ENCODE results near the gene DPYD. TPM values are rescaled to one million over a fixed set of nuclear protein-coding genes. Genes with fewer than 3 reads are reported as not detected.
A peak's percentile ranks its signal among the peaks of the same experiment; 100 is the strongest.

The DPYD gene
- total and polyA plus RNA-seq, 10 of the 15 experiments (the other 5 are each of a cell fraction or from before 2014, with no cell fraction given): 5.7 to 23.8 (median 10.2) TPM

DNA sequence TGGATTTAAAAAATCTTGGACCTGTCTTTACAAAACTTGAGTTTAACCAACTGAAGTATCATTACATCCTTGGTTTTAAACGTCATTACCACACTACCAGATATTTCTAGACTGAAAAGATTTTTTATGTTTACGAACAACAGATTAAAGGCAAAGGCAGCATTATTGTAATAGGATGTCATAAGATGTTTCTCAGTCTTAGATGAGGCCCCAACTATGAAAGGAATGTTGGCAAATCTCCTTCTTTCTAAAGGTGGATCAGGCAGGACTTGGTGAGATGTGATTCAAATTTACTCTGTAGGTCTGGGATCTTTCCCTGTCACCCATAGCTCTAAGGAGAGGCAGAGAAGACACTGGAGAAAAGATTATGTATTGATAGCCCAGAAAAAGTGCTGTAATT is 781.3 kb downstream of the DPYD start (continued):
- TF ChIP-seq, protein P1, sequence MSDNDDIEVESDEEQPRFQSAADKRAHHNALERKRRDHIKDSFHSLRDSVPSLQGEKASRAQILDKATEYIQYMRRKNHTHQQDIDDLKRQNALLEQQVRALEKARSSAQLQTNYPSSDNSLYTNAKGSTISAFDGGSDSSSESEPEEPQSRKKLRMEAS (IDR thresholded peaks at IDR 0.05; ENCODE audit: low read depth, low read length): no peak

DNA sequence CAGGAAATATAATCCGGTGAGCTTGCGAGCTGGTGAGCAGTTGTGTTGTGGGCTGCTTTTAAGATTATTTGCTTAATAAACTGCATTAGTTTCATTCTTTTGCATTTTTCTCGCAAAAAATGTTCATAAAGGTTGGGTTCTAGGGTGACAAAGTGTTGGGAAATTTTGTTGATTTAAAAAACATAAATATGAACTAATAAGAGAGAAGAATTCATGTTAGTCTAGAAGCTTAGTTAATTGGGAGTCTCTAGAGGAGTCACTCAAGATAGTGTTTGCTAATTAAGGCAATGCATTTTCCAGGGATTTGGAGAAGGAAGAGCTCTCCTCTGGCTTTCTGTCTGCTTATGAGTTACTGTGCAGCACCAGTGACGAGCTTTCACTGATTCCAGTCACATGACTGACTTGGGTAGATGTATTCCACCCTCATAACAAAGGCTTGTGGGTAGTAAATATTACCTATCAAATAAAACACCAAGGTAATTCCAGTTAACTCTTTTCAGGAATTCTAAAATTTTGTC is 782.3 kb downstream of the DPYD start:
- peak overlapping the region; percentile 71 for H2AFZ ChIP-seq (ENCODE audit: control insufficient read depth, low read depth, low read length)
- ChIA-PET POLR2A (interaction anchor here (1.0 kb wide), 1 partner anchor 9 kb away, joined by 3 read pairs; no protein-coding TSS in a partner anchor), RAD21 (ENCODE audit: unreplicated experiment) (interaction anchor here (0.6 to 2.1 kb wide), 20 partner anchors 9 to 1330 kb away, joined by 3 to 19 read pairs (median 4); no protein-coding TSS in a partner anchor), SMC1A (ENCODE audit: uncharacterized antibody, unreplicated experiment) (interaction anchor here (0.6 to 2.8 kb wide), 31 partner anchors 9 to 915 kb away, joined by 3 to 17 read pairs (median 4); no protein-coding TSS in a partner anchor), CTCF (interaction anchor here (0.7 to 2.3 kb wide), 41 partner anchors 9 to 1330 kb away, joined by 3 to 34 read pairs (median 4); no protein-coding TSS in a partner anchor)
- 0 out of 2 replicates have a peak overlapping the region, but pooled peaks have one; percentile 1 for H3K4me3 ChIP-seq
- WGBS (ENCODE audit: insufficient coverage, insufficient replicate concordance, low lambda C conversion rate, missing lambda C conversion rate): 1% methylated on average over 4 of the region's 4 CpGs
- no peaks in the 10 kb centered on the region for H4K20me1 ChIP-seq (ENCODE audit: control insufficient read depth, insufficient read depth)
- H3K9me3 ChIP-seq (replicated peaks; ENCODE audit: control insufficient read depth, insufficient read depth, low read length): no peaks in the 10 kb centered on the region
- no TSS peak for BruUV-seq (replicated peaks)
- no peaks in the 10 kb centered on the region for H3K79me2 ChIP-seq (ENCODE audit: control insufficient read depth, insufficient read depth, low read length)
- peaks cover 2% of the 10 kb centered on the region; the same call in 1 of the 2 replicates for H3K4me1 ChIP-seq (ENCODE audit: control insufficient read depth, insufficient read depth, low read length)
- no peak overlapping the region for H3K9ac ChIP-seq (ENCODE audit: control insufficient read depth, insufficient read depth, low read length)
- DNase-seq (ENCODE audit: low read depth, low spot score) (no peak), ATAC-seq (peak; percentile 58), FAIRE-seq (no peak)
- peak overlapping the region; percentile 63; the same call in 1 of the 2 replicates for H3K4me2 ChIP-seq (ENCODE audit: control insufficient read depth, insufficient read depth)
- in situ Hi-C loops (cut with MboI): no loop called here
- intact Hi-C loops (cut with micrococcal nuclease; ENCODE audit: unreplicated experiment): loop anchor here (1.0 to 10.0 kb wide), 3 partner anchors 386 to 913 kb away; no protein-coding TSS in a partner anchor
- no peaks in the 10 kb centered on the region for H3K27me3 ChIP-seq (replicated peaks in 1 of 2; ENCODE audit: control insufficient read depth in 2 of 2, insufficient read depth in 2 of 2, low read length in 1 of 2)
- H3K27ac ChIP-seq (ENCODE audit: control insufficient read depth, insufficient read depth): no peak overlapping the region
- H3K36me3 ChIP-seq (ENCODE audit: control insufficient read depth in 2 of 2, insufficient read depth in 2 of 2, low read length in 1 of 2): no peaks in the 10 kb centered on the region
- TF ChIP-seq ZBTB11 (CRISPR knock-in tag; IDR thresholded peaks at IDR 0.05) (no peak), GABPA (IDR thresholded peaks at IDR 0.05; ENCODE audit: low read depth) (peak; percentile 7; the same call in 1 of the 2 replicates), ATF3 (IDR thresholded peaks at IDR 0.05; ENCODE audit: borderline replicate concordance, extremely low read depth, low read depth, low read length) (0 out of 2 replicates have a peak, but pooled peaks have one; percentile 3), RAD51 (IDR thresholded peaks at IDR 0.05) (peak; percentile 57; the same call in 1 of the 2 replicates), JUNB (IDR thresholded peaks at IDR 0.05) (no peak), SP1 (IDR thresholded peaks at IDR 0.05; ENCODE audit: low read depth, low read length) (no peak), IRF4 (IDR thresholded peaks at IDR 0.05; ENCODE audit: low read depth, low read length) (0 out of 2 replicates have a peak, but pooled peaks have one; percentile 2), ZNF384 (IDR thresholded peaks at IDR 0.05; ENCODE audit: borderline replicate concordance, low read depth, low read length) (no peak), CBX3 (IDR thresholded peaks at IDR 0.05; ENCODE audit: borderline replicate concordance, low read depth) (no peak), PAX5 (IDR thresholded peaks at IDR 0.05; ENCODE audit: borderline replicate concordance, low read depth, low read length) (no peak)
- TF ChIP-seq, protein P2, sequence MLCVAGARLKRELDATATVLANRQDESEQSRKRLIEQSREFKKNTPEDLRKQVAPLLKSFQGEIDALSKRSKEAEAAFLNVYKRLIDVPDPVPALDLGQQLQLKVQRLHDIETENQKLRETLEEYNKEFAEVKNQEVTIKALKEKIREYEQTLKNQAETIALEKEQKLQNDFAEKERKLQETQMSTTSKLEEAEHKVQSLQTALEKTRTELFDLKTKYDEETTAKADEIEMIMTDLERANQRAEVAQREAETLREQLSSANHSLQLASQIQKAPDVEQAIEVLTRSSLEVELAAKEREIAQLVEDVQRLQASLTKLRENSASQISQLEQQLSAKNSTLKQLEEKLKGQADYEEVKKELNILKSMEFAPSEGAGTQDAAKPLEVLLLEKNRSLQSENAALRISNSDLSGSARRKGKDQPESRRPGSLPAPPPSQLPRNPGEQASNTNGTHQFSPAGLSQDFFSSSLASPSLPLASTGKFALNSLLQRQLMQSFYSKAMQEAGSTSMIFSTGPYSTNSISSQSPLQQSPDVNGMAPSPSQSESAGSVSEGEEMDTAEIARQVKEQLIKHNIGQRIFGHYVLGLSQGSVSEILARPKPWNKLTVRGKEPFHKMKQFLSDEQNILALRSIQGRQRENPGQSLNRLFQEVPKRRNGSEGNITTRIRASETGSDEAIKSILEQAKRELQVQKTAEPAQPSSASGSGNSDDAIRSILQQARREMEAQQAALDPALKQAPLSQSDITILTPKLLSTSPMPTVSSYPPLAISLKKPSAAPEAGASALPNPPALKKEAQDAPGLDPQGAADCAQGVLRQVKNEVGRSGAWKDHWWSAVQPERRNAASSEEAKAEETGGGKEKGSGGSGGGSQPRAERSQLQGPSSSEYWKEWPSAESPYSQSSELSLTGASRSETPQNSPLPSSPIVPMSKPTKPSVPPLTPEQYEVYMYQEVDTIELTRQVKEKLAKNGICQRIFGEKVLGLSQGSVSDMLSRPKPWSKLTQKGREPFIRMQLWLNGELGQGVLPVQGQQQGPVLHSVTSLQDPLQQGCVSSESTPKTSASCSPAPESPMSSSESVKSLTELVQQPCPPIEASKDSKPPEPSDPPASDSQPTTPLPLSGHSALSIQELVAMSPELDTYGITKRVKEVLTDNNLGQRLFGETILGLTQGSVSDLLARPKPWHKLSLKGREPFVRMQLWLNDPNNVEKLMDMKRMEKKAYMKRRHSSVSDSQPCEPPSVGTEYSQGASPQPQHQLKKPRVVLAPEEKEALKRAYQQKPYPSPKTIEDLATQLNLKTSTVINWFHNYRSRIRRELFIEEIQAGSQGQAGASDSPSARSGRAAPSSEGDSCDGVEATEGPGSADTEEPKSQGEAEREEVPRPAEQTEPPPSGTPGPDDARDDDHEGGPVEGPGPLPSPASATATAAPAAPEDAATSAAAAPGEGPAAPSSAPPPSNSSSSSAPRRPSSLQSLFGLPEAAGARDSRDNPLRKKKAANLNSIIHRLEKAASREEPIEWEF (IDR thresholded peaks at IDR 0.05; ENCODE audit: insufficient replicate concordance, low read depth, low read length): no peak

Data from GM12878 (cell line).